ENCODE measurements around the gene ZNF577.
"Not testable (repeated sequence)": the region's sequence is repeated elsewhere in the genome, so short reads cannot be mapped to it uniquely, and the experiment has no call there.

The ZNF577 gene

GRCh38 chr19:51887522-51888498, at the start of gene ZNF577:
ZNF577 (minus strand) TSS chr19:51887951; CDS start chr19:51880382, 7,569 bp downstream.
- no peak for DNase-seq

- no peak for DNase-seq
Observed at GRCh38 chr19:51931921-51932320, 44.2 kb upstream of the ZNF577 start.

- no peak for DNase-seq
Observed at GRCh38 chr19:51927859-51928258, 40.1 kb upstream of the ZNF577 start.

GRCh38 chr19:51926784-51927741, 39.3 kb upstream of the ZNF577 start, which contains the start of gene ZNF613:
ZNF613 (plus strand) TSS chr19:51927472; CDS start chr19:51936221, 8,749 bp downstream.
- DNase-seq = peak; percentile 94

GRCh38 chr19:51926426-51926783, 38.7 kb upstream of the ZNF577 start:
- DNase-seq = no peak

- no peak for DNase-seq
Observed at GRCh38 chr19:51921949-51922348, 34.2 kb upstream of the ZNF577 start.

GRCh38 chr19:51919606-51920005, 31.9 kb upstream of the ZNF577 start:
- no peak for DNase-seq

- DNase-seq = no peak
Observed at GRCh38 chr19:51916167-51916566, 28.4 kb upstream of the ZNF577 start.

GRCh38 chr19:51915324-51915867, 27.6 kb upstream of the ZNF577 start:
- DNase-seq = no peak

GRCh38 chr19:51907981-51908380, 20.2 kb upstream of the ZNF577 start:
- DNase-seq = not testable (repeated sequence)

- DNase-seq = not testable (repeated sequence)
Observed at GRCh38 chr19:51906108-51906507, 18.4 kb upstream of the ZNF577 start.

GRCh38 chr19:51905639-51906038, 17.9 kb upstream of the ZNF577 start:
- DNase-seq = not testable (repeated sequence)

- DNase-seq = no peak
Observed at GRCh38 chr19:51905206-51905605, 17.5 kb upstream of the ZNF577 start.

- peak; percentile 88 for DNase-seq
Observed at GRCh38 chr19:51904331-51905165, 16.8 kb upstream of the ZNF577 start, which contains the start of gene ZNF649. ZNF649 (minus strand) TSS chr19:51905017; CDS start chr19:51900107, 4,910 bp downstream.

- no peak for DNase-seq
Observed at GRCh38 chr19:51903192-51903591, 15.4 kb upstream of the ZNF577 start.

- DNase-seq = no peak
Observed at GRCh38 chr19:51901860-51902259, 14.1 kb upstream of the ZNF577 start.

GRCh38 chr19:51891193-51891747, 3.5 kb upstream of the ZNF577 start:
- DNase-seq = no peak

GRCh38 chr19:51889934-51890333, 2.2 kb upstream of the ZNF577 start:
- no peak for DNase-seq

- DNase-seq = no peak
Observed at GRCh38 chr19:51884713-51885112, 3.0 kb downstream of the ZNF577 start.

GRCh38 chr19:51882518-51882917, 5.2 kb downstream of the ZNF577 start:
- no peak for DNase-seq

- DNase-seq = no peak
Observed at GRCh38 chr19:51873097-51873496, 14.7 kb downstream of the ZNF577 start.

Measured in NCI-H1105 (cell line).